Transverse colon (tissue), 4 donors: Measurements from ENCODE around the gene MEGF8. TPM values are rescaled to one million over a fixed set of nuclear protein-coding genes. Genes with fewer than 3 reads are reported as not detected.

Experiments
- DNase-seq: peaks from one replicate; pipeline ENCODE4 v3.0.0-alpha.2; 2019
- H3K27ac ChIP-seq, 4 donors: fragments of 200-600 bp; sonication (generic); 2 replicates each; pipeline ENCODE4 v1.5.1; 2016 to 2018; ENCODE audit warnings: inconsistent platforms in 4 of 4
- H3K27me3 ChIP-seq: fragments of 200-600 bp; sonication (generic); 2 replicates; pipeline ENCODE4 v1.5.1; 2017; ENCODE audit warnings: inconsistent platforms
- H3K36me3 ChIP-seq, 4 donors: fragments of 200-600 bp; sonication (generic); 2 replicates each; pipeline ENCODE4 v1.5.1; 2017 to 2019; ENCODE audit warnings: inconsistent platforms in 4 of 4
- H3K4me1 ChIP-seq, 4 donors: fragments of 200-600 bp; sonication (generic); 2 replicates each; pipeline ENCODE4 v1.5.1; 2017 to 2020; ENCODE audit warnings: inconsistent platforms in 4 of 4
- H3K4me3 ChIP-seq, 4 donors: fragments of 200-600 bp; sonication (generic); 1 replicate in 1 of 4; 2 replicates in 3 of 4; pipeline versions ENCODE4 v1.5.1 to v1.6.1; 2017 to 2019; ENCODE audit warnings: inconsistent platforms in 4 of 4
- H3K9me3 ChIP-seq, 2 donors: fragments of 200-600 bp; sonication (generic); 2 replicates each; pipeline ENCODE4 v1.5.1; 2017 to 2019; ENCODE audit warnings: inconsistent platforms in 2 of 2
- EP300 ChIP-seq: sonication (generic); formaldehyde crosslinking; IDR thresholded peaks from one replicate; pipeline ENCODE4 v1.6.1; 2017; ENCODE audit warnings: antibody characterized with exemption, low read depth
- POLR2A ChIP-seq: fragments of 450-650 bp; IDR thresholded peaks from one replicate; pipeline ENCODE4 v1.6.1; 2016; ENCODE audit warnings: antibody characterized with exemption, mild to moderate bottlenecking, moderate library complexity
- POLR2AphosphoS5 ChIP-seq, 3 donors: sonication (generic); formaldehyde crosslinking; IDR thresholded peaks; one replicate each; pipeline ENCODE4 v1.6.1; 2016; ENCODE audit warnings: antibody characterized with exemption in 3 of 3
- WGBS, 2 donors: methylation state at CpG; one replicate each; pipeline ENCODE4 v1.1.5; 2018; ENCODE audit warnings: low coverage in 1 of 2; 5-methylcytosine and 5-hydroxymethylcytosine counted together
- in situ Hi-C, 4 donors: fragments of 200-750 bp; cut with MboI; loops; one replicate each; pipeline versions ENCODE4 v1.15.0 to v1.15.1; 2017; ENCODE audit warnings: low sequenced_read_pairs in 3 of 4, low pct_ligation_motif_present in 1 of 4, low pct_unique_long_range_greater_than_20kb in 1 of 4
- intact Hi-C: fragments of 100-400 bp; cut with DNase I; formaldehyde crosslinking; loops from one replicate; pipeline ENCODE4 v1.15.1; 2023; ENCODE audit warnings: low total_unique reads
- total RNA-seq, 4 donors: library from RNA; depleted of rRNA; stranded (reverse); fragments of >200 nt; gene quantifications; one replicate each; pipeline ENCODE4 v1.1.0, GENCODE V29; 2016
- TF ChIP-seq, protein P1 (sequence below), 5 experiments: fragments of 200-600 bp in 3 of 5; fragments of 450-650 bp in 2 of 5; sonication (generic) in 3 of 5; IDR thresholded peaks; 1 replicate in 2 of 5; 2 replicates in 3 of 5; pipeline ENCODE4 v1.5.1; 2016 to 2017; ENCODE audit warnings: antibody characterized with exemption in 5 of 5, inconsistent platforms in 3 of 5, mild to moderate bottlenecking in 2 of 5, moderate library complexity in 1 of 5

Gene MEGF8
- total RNA-seq, 4 donors from 2014 or later = 15.3 to 40.4 (median 22.8) TPM

DNA sequence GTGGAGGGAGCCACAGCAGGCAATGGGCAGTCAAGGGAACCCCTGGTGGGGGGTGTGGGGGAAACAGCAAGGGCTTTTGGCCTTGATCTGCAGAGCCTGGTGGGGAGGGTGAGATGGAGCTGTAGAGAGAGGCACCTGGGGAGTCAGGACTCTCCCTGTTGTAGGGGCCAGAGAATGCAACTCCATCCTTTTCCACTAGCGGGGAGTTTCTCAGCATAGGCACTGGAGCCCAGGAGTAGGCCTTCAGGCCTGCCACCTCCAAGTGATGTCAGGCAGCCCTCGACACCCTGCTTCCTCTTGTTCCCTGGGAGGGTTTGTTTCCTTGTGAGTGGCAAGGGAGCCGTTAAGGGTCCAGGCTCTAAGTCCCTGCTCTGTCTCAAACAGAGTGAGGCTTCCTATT is 25.0 kb downstream of the MEGF8 start:
- Histone ChIP-seq H3K27me3 (no peaks in the 10 kb centered on the region), H3K9me3 (no peaks in the 10 kb centered on the region), H3K36me3 (peaks cover 0 to 2% (median 0%) of the 10 kb centered on the region in 4 donors), H3K4me1 (no peaks in the 10 kb centered on the region), H3K4me3 (no peak overlapping the region), H3K27ac (no peak overlapping the region)
- no peak for TF ChIP-seq POLR2A
- TF ChIP-seq, protein P1, sequence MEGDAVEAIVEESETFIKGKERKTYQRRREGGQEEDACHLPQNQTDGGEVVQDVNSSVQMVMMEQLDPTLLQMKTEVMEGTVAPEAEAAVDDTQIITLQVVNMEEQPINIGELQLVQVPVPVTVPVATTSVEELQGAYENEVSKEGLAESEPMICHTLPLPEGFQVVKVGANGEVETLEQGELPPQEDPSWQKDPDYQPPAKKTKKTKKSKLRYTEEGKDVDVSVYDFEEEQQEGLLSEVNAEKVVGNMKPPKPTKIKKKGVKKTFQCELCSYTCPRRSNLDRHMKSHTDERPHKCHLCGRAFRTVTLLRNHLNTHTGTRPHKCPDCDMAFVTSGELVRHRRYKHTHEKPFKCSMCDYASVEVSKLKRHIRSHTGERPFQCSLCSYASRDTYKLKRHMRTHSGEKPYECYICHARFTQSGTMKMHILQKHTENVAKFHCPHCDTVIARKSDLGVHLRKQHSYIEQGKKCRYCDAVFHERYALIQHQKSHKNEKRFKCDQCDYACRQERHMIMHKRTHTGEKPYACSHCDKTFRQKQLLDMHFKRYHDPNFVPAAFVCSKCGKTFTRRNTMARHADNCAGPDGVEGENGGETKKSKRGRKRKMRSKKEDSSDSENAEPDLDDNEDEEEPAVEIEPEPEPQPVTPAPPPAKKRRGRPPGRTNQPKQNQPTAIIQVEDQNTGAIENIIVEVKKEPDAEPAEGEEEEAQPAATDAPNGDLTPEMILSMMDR (IDR thresholded peaks at IDR 0.05) = no peak
- no peak for TF ChIP-seq EP300
- TF ChIP-seq POLR2AphosphoS5 (IDR thresholded peaks at IDR 0.05) = no peak
- intact Hi-C loops (no loop called here), in situ Hi-C loops (no loop called here)
- 88% methylated on average over 3 of the region's 3 CpGs; no CpG with 5 or more reads in 1 of the 2 donors for WGBS, 2 donors
- no peak for DNase-seq

- H3K27ac ChIP-seq = no peak overlapping the region
- intact Hi-C loops (no loop called here), in situ Hi-C loops (no loop called here)
- no peaks in the 10 kb centered on the region for H3K27me3 ChIP-seq
- H3K4me1 ChIP-seq = no peaks in the 10 kb centered on the region
- H3K4me3 ChIP-seq = no peak overlapping the region
- 89 to 100% methylated on average over 1 to 19 of the region's 21 CpGs for WGBS, 2 donors
- DNase-seq = no peak
- no peaks in the 10 kb centered on the region for H3K9me3 ChIP-seq
- TF ChIP-seq EP300 = no peak
- no peaks in the 10 kb centered on the region for H3K36me3 ChIP-seq
Measured at GRCh38 chr19:42351079-42351735, 25.8 kb downstream of the MEGF8 start.

DNA sequence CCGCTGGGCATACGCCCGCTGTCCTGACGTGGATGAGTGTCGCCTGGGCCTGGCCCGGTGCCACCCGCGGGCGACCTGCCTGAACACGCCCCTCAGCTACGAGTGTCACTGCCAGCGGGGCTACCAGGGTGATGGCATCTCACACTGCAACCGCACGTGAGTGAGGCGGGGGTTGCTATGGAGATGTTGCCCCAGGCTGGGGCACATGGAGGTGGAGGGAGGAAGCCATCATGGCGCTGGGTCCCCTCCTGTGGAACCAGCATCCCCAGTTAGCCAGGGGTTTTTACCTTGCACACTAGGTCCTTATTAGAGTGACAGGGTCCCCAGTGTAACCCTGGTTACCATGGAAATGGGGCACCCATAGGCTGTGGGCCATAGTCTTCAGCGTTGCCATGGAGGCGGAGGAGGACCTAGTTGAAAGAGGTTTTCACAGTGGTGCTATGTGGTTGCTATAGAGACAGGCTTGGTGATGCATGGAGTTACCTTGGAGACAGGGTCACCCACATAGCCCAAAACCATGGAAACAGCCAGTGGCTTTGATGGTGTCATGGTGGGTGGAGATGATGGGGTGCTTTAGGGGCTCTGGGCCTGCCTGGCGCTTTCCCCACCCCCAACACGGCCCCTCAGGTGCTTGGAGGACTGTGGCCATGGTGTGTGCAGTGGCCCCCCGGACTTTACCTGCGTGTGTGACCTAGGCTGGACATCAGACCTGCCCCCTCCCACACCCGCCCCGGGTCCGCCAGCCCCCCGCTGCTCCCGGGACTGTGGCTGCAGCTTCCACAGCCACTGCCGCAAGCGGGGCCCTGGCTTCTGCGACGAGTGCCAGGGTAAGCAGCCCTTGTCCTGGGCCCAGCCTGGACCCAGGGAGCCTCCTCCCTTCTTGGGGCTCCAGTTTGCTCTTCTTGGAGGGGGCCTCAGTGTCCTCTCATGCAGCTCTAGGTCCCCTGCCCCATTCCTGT is 27.1 kb downstream of the MEGF8 start:
- H3K9me3 ChIP-seq = no peaks in the 10 kb centered on the region
- H3K27ac ChIP-seq = no peak overlapping the region
- in situ Hi-C loops = no loop called here
- no peak overlapping the region for H3K4me3 ChIP-seq
- no peak for DNase-seq
- WGBS, 2 donors = 91% methylated on average over 29 of the region's 31 CpGs; no CpG with 5 or more reads in 1 of the 2 donors
- intact Hi-C loops = no loop called here
- H3K4me1 ChIP-seq = no peaks in the 10 kb centered on the region
- TF ChIP-seq POLR2AphosphoS5 (IDR thresholded peaks at IDR 0.05) = no peak
- TF ChIP-seq POLR2A = no peak
- no peak for TF ChIP-seq EP300
- no peaks in the 10 kb centered on the region for H3K36me3 ChIP-seq
- H3K27me3 ChIP-seq = no peaks in the 10 kb centered on the region

GRCh38 chr19:42353341-42354015 is 28.0 kb downstream of the MEGF8 start:
- H3K9me3 ChIP-seq = no peaks in the 10 kb centered on the region
- TF ChIP-seq, protein P1 (IDR thresholded peaks at IDR 0.05) = no peak
- TF ChIP-seq EP300 = no peak
- TF ChIP-seq POLR2AphosphoS5 (IDR thresholded peaks at IDR 0.05) = no peak
- WGBS, 2 donors = 96% methylated on average over 14 of the region's 29 CpGs; no CpG with 5 or more reads in 1 of the 2 donors
- H3K36me3 ChIP-seq = no peaks in the 10 kb centered on the region
- H3K27ac ChIP-seq = no peak overlapping the region
- H3K4me3 ChIP-seq = no peak overlapping the region
- intact Hi-C loops = no loop called here
- DNase-seq = no peak
- in situ Hi-C loops = no loop called here
- no peaks in the 10 kb centered on the region for H3K4me1 ChIP-seq
- H3K27me3 ChIP-seq = no peaks in the 10 kb centered on the region
